NT2/D1 (cell line): ENCODE measurements around the gene RTN3.

ENCODE experiments used
- SUZ12 ChIP-seq: IDR thresholded peaks from 2 replicates; pipeline ENCODE4 v1.6.1; 2011; ENCODE audit not compliant: insufficient read length, insufficient read depth; ENCODE audit errors: extremely low read depth
- YY1 ChIP-seq: IDR thresholded peaks from 2 replicates; pipeline ENCODE4 v1.6.1; 2011; ENCODE audit not compliant: insufficient read length, insufficient read depth
- ZNF274 ChIP-seq: IDR thresholded peaks from 2 replicates; pipeline ENCODE4 v1.6.1; 2011; ENCODE audit warnings: mild to moderate bottlenecking, low read depth, low read length

DNA sequence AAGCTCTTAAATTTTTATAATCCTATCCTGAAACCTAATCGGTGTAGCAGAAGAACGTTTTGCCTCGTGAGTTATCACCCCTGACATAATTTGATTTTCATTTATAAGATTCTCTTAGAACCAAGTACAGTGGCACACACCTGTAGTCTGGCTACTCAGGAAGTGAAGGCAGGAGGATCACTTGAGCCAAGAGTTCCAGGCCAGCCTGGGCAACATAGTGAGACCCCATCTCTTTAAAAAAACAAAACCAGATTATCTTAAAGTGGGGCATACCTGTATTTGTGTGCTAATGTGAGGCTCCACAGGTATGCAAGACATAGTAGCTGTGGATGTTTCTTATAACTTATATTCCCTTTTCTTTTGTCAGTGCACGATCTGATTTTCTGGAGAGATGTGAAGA is 68.3 kb downstream of the RTN3 start:
- TF ChIP-seq ZNF274 (no peak), YY1 (no peak), SUZ12 (no peak)
